Effector memory CD8-positive, alpha-beta T cell (primary cell): Measurements from ENCODE around the gene DNAJB6.

Source experiments
- ATAC-seq: fragments of 150-1000 bp; cut with Tn5 transposase; replicated peaks from 2 replicates; pipeline ENCODE4 v1.10.0; 2021; ENCODE audit warnings: mild to moderate bottlenecking, moderate library complexity
- DNase-seq, 3 experiments: peaks; one replicate each; pipeline ENCODE4 v3.0.0; 2021
- H3K27ac Mint-ChIP-seq, 2 donors: one replicate each; pipeline ENCODE4 v1.8.0; 2022; ENCODE audit warnings: mild to moderate bottlenecking in 2 of 2, mixed read lengths in 2 of 2, moderate library complexity in 2 of 2
- H3K27me3 Mint-ChIP-seq, 2 donors: one replicate each; pipeline ENCODE4 v1.8.0; 2022; ENCODE audit warnings: mixed read lengths in 2 of 2
- H3K36me3 Mint-ChIP-seq: one replicate; pipeline ENCODE4 v1.8.0; 2022; ENCODE audit warnings: mild to moderate bottlenecking, moderate library complexity, mixed read lengths; ENCODE audit not compliant: insufficient read depth
- H3K4me1 Mint-ChIP-seq, 2 donors: one replicate each; pipeline ENCODE4 v1.8.0; 2022; ENCODE audit warnings: low read depth in 2 of 2, mixed read lengths in 2 of 2
- H3K4me3 Mint-ChIP-seq, 2 donors: one replicate each; pipeline ENCODE4 v1.8.0; 2022; ENCODE audit warnings: mild to moderate bottlenecking in 2 of 2, mixed read lengths in 2 of 2, moderate library complexity in 2 of 2
- H3K9me3 Mint-ChIP-seq, 2 donors: one replicate each; pipeline ENCODE4 v1.8.0; 2022; ENCODE audit warnings: mixed read lengths in 2 of 2

DNAJB6 gene

GRCh38 chr7:157361537-157361936 is 24.7 kb downstream of the DNAJB6 start:
- Mint-ChIP-seq H3K4me1 (peaks cover 41 to 58% of the 10 kb centered on the region in 2 donors), H3K27me3 (no peaks in the 10 kb centered on the region), H3K36me3 (peaks cover 100% of the 10 kb centered on the region), H3K9me3 (no peaks in the 10 kb centered on the region), H3K27ac (peak overlapping the region in 1 of 2 donors; percentile 75), H3K4me3 (no peak overlapping the region)
- ATAC-seq (no peak), DNase-seq (no peak)

DNA sequence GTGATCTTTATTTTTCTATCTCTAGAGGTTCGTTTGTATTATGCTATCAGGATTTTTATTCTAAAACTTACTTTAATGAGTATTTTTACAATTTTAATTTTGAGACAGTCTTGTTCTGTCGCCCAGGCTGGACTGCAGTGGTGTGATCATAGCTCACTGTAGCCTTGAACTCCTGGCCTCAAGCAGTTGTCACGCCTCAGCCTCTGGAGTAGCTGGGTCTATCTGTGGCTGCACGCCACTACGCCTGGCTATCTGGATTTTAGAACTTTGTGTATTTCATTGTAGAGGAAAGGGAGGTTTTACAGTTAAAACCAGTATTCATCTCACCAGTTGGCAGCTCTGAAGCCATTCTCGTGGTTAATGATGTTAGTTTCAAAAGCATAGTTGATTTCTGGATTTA is 25.9 kb downstream of the DNAJB6 start:
- Mint-ChIP-seq H3K4me1 (peaks cover 34 to 47% of the 10 kb centered on the region in 2 donors), H3K36me3 (peaks cover 100% of the 10 kb centered on the region), H3K27ac (peak overlapping the region; percentile 31 to 75), H3K9me3 (no peaks in the 10 kb centered on the region), H3K4me3 (no peak overlapping the region), H3K27me3 (no peaks in the 10 kb centered on the region)
- DNase-seq = no peak
- ATAC-seq = no peak

DNA sequence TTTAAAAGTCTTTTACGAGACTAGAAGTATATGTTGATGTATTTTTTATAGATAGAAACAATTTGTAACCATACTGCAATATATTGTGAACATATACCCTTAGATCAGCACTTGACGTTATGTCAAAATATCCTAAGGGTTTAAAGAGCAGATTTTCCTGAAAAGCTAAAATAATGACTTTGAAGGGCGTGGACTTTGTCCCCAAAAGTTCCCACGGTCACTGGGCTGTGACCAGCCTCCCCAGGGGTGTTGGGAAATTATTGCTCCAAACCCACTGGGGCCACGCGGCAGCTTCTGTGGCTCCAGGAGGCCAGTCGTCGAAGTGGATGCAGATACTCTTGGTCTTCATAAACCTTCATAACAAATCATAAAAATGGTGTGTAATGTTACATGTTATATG is 29.9 kb downstream of the DNAJB6 start:
- peaks cover 25 to 35% of the 10 kb centered on the region in 2 donors for H3K4me1 Mint-ChIP-seq
- H3K27me3 Mint-ChIP-seq = no peaks in the 10 kb centered on the region
- ATAC-seq = no peak
- no peak for DNase-seq
- H3K4me3 Mint-ChIP-seq = no peak overlapping the region
- H3K36me3 Mint-ChIP-seq = peaks cover 99% of the 10 kb centered on the region
- no peak overlapping the region for H3K27ac Mint-ChIP-seq
- no peaks in the 10 kb centered on the region for H3K9me3 Mint-ChIP-seq

GRCh38 chr7:157368955-157369354 is 32.2 kb downstream of the DNAJB6 start:
- H3K4me3 Mint-ChIP-seq = peak overlapping the region in 1 of 2 donors; percentile 32
- H3K9me3 Mint-ChIP-seq = no peaks in the 10 kb centered on the region
- H3K36me3 Mint-ChIP-seq = peaks cover 99% of the 10 kb centered on the region
- ATAC-seq (peak; percentile 6), DNase-seq (no peak)
- no peaks in the 10 kb centered on the region for H3K27me3 Mint-ChIP-seq
- peak overlapping the region; percentile 36 to 70 for H3K27ac Mint-ChIP-seq
- peaks cover 35 to 47% of the 10 kb centered on the region in 2 donors for H3K4me1 Mint-ChIP-seq

- Mint-ChIP-seq H3K27ac (peak overlapping the region; percentile 77 to 91), H3K4me1 (peaks cover 49 to 55% of the 10 kb centered on the region in 2 donors), H3K27me3 (no peaks in the 10 kb centered on the region), H3K9me3 (no peaks in the 10 kb centered on the region), H3K4me3 (no peak overlapping the region), H3K36me3 (peaks cover 99% of the 10 kb centered on the region)
- ATAC-seq = no peak
- no peak for DNase-seq
Observed at GRCh38 chr7:157370742-157371141, 33.9 kb downstream of the DNAJB6 start.

DNA sequence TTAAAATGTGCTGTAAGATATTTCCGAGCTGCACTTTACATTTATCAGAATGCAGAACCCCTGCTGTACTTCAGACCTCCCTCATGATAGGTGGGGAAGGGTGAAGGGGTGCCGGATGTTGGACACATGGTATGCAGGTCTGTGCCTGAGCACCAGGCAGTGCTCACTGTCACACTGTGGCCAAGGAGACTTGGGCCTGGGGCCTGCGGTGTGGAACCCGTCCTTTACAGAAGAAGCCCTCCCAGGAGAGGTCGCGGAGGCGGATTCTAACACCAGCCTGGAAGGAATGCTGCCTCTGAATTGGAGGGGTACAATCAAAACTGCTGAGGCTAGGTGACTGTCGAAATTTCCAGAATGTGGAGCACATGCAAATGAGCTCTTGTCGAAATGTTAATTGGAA is 34.5 kb downstream of the DNAJB6 start:
- H3K27ac Mint-ChIP-seq = peak overlapping the region; percentile 70 to 91
- no peaks in the 10 kb centered on the region for H3K9me3 Mint-ChIP-seq
- H3K4me1 Mint-ChIP-seq = peaks cover 53 to 61% of the 10 kb centered on the region in 2 donors
- peaks cover 99% of the 10 kb centered on the region for H3K36me3 Mint-ChIP-seq
- H3K27me3 Mint-ChIP-seq = no peaks in the 10 kb centered on the region
- no peak overlapping the region for H3K4me3 Mint-ChIP-seq
- ATAC-seq (no peak), DNase-seq (no peak)

DNA sequence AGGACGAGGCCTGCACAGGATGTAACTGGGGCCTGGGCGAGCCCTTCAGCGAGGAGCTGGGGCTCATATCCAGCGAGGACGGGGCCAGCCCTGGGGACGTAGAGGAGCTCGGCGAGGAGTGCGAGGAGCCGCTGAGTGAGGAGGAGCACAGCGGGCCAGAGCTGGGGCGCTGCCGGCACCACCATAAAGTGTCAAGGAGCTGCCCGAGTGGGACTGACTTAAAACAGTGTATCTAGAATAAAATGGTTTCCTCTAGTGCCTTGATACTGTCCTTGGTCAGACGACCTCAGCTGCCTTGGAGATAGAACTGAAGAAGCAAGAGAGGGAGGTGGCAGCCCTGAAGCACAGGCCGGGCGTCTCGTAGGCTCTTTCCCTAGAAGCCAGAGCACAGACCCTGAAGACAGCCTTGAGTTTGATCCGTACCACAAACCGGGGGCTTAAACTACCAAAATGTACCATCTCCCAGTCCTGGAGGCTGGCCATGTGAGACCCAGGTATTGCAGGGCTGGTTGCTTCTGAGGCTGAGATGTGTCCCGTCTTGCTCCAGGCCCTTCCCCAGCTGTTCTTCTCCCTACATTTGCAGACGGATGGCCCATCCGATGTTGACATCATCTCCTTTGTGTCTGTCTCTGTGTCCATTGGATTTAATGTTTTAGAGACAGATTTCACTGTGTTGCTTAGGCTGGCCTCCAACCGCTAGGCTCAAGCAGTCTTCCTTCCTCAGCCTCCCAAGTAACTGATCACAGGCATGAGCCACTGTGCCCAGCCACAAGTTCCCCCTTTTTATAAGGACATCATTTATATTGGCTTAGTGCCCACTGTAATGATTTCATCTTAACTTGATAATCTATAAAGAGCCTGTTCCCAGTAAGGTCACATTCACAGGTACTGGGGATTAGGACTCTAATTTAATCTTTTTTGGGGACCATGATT is 35.8 kb downstream of the DNAJB6 start:
- DNase-seq (no peak), ATAC-seq (peak; percentile 5)
- H3K4me1 Mint-ChIP-seq = peaks cover 62 to 74% of the 10 kb centered on the region in 2 donors
- H3K36me3 Mint-ChIP-seq = peaks cover 98% of the 10 kb centered on the region
- no peaks in the 10 kb centered on the region for H3K9me3 Mint-ChIP-seq
- H3K27ac Mint-ChIP-seq = peak overlapping the region; percentile 70 to 91
- peak overlapping the region in 1 of 2 donors; percentile 17 for H3K4me3 Mint-ChIP-seq
- H3K27me3 Mint-ChIP-seq = no peaks in the 10 kb centered on the region

DNA sequence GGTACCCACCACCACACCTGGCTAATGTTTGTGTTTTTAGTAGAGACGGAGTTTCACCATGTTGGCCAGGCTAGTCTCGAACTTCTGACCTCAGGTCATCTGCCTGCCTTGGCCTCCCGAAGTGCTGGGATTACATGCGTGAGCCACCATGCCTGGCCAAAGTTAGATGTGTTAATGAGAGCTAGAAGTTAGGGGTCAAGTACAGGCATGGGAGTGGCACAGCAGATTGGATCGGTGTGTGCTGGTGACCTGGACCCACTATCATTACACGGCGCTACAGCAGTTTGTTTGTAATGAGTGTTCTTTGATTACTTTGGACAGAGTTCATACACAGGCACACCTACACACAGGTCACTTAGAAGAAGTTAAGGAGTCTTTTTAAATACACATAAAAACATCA is 36.7 kb downstream of the DNAJB6 start:
- H3K9me3 Mint-ChIP-seq = no peaks in the 10 kb centered on the region
- H3K36me3 Mint-ChIP-seq = peaks cover 96% of the 10 kb centered on the region
- ATAC-seq = no peak
- H3K4me3 Mint-ChIP-seq = peak overlapping the region; percentile 17 to 37
- peak overlapping the region; percentile 44 to 91 for H3K27ac Mint-ChIP-seq
- H3K4me1 Mint-ChIP-seq = peaks cover 66 to 82% of the 10 kb centered on the region in 2 donors
- no peak for DNase-seq
- H3K27me3 Mint-ChIP-seq = no peaks in the 10 kb centered on the region

- H3K36me3 Mint-ChIP-seq = peaks cover 93% of the 10 kb centered on the region
Observed at GRCh38 chr7:157375410-157375809, 38.6 kb downstream of the DNAJB6 start.

GRCh38 chr7:157377436-157378124 is 40.8 kb downstream of the DNAJB6 start:
- H3K4me3 Mint-ChIP-seq = no peak overlapping the region
- ATAC-seq (peak; percentile 23), DNase-seq (no peak)
- H3K27ac Mint-ChIP-seq = peak overlapping the region; percentile 68 to 80
- H3K27me3 Mint-ChIP-seq = no peaks in the 10 kb centered on the region
- no peaks in the 10 kb centered on the region for H3K9me3 Mint-ChIP-seq
- H3K4me1 Mint-ChIP-seq = peaks cover 69 to 70% of the 10 kb centered on the region in 2 donors
- peaks cover 89% of the 10 kb centered on the region for H3K36me3 Mint-ChIP-seq

More at GRCh38 chr7:157375410-157375809, 38.6 kb downstream of the DNAJB6 start:
- Mint-ChIP-seq H3K27ac (peak overlapping the region; percentile 81 to 91), H3K4me3 (peak overlapping the region; percentile 30 to 59), H3K9me3 (no peaks in the 10 kb centered on the region), H3K4me1 (peaks cover 75 to 81% of the 10 kb centered on the region in 2 donors), H3K27me3 (no peaks in the 10 kb centered on the region)
- DNase-seq (no peak), ATAC-seq (no peak)

DNA sequence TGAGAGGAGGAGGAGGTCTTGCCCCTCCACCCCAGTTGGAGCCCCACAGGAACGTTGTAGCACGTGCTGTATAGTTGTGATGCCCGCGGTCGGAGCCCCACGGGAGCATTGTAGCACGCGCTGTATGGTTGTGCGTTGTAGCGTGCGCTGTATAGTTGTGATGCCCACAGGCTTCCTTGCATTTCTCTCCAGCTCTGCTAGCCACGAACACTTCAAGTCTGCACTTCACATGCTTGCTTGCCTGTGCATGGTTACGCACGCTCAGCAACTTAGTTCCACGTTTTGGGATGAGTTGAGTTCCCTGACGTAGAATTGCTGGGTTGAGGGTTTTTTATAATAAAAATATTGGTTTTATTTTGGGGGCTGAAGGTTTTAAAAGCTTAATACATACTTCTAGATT is 41.6 kb downstream of the DNAJB6 start:
- no peak for ATAC-seq
- Mint-ChIP-seq H3K36me3 (peaks cover 89% of the 10 kb centered on the region), H3K4me3 (no peak overlapping the region), H3K4me1 (peaks cover 61 to 63% of the 10 kb centered on the region in 2 donors), H3K27me3 (no peaks in the 10 kb centered on the region), H3K27ac (peak overlapping the region; percentile 68 to 80), H3K9me3 (no peaks in the 10 kb centered on the region)
- DNase-seq = no peak

GRCh38 chr7:157379493-157379892 is 42.7 kb downstream of the DNAJB6 start:
- H3K9me3 Mint-ChIP-seq = no peaks in the 10 kb centered on the region
- ATAC-seq (no peak), DNase-seq (no peak)
- H3K27me3 Mint-ChIP-seq = no peaks in the 10 kb centered on the region
- H3K4me3 Mint-ChIP-seq = peak overlapping the region in 1 of 2 donors; percentile 14
- peak overlapping the region in 1 of 2 donors; percentile 81 for H3K27ac Mint-ChIP-seq
- H3K4me1 Mint-ChIP-seq = peaks cover 51 to 52% of the 10 kb centered on the region in 2 donors
- peaks cover 89% of the 10 kb centered on the region for H3K36me3 Mint-ChIP-seq

GRCh38 chr7:157380416-157380815 is 43.6 kb downstream of the DNAJB6 start:
- Mint-ChIP-seq H3K4me3 (no peak overlapping the region), H3K9me3 (no peaks in the 10 kb centered on the region), H3K36me3 (peaks cover 89% of the 10 kb centered on the region), H3K4me1 (peaks cover 42 to 44% of the 10 kb centered on the region in 2 donors), H3K27ac (peak overlapping the region in 1 of 2 donors; percentile 81), H3K27me3 (no peaks in the 10 kb centered on the region)
- ATAC-seq (no peak), DNase-seq (no peak)
